Panc1 (cell line): Measurements from ENCODE around the gene C1orf116.

Experiments
- CTCF ChIP-seq: fragments of 450-650 bp; IDR thresholded peaks from 2 replicates; pipeline ENCODE4 v1.5.1; 2017; ENCODE audit warnings: mild to moderate bottlenecking
- POLR2AphosphoS5 ChIP-seq: IDR thresholded peaks from 2 replicates; pipeline ENCODE4 v1.6.1; 2012; ENCODE audit warnings: mild to moderate bottlenecking, low read depth, low read length, moderate library complexity
- SIN3A ChIP-seq: IDR thresholded peaks from 2 replicates; pipeline ENCODE4 v1.6.1; 2012; ENCODE audit warnings: low read depth, mild to moderate bottlenecking, low read length, moderate library complexity, borderline replicate concordance; ENCODE audit not compliant: insufficient read depth
- TF ChIP-seq, protein P1 (sequence below), 2 experiments: IDR thresholded peaks; 2 replicates each; pipeline ENCODE4 v1.6.1; 2011 to 2012; ENCODE audit warnings: low read depth in 2 of 2, control low read depth in 1 of 2, low read length in 1 of 2, mild to moderate bottlenecking in 1 of 2, moderate library complexity in 1 of 2; ENCODE audit not compliant: insufficient read depth in 1 of 2

GRCh38 chr1:207031632-207032264, 808 bp downstream of the C1orf116 start:
- no peak for TF ChIP-seq CTCF
- TF ChIP-seq POLR2AphosphoS5, result no peak
- TF ChIP-seq, protein P1, sequence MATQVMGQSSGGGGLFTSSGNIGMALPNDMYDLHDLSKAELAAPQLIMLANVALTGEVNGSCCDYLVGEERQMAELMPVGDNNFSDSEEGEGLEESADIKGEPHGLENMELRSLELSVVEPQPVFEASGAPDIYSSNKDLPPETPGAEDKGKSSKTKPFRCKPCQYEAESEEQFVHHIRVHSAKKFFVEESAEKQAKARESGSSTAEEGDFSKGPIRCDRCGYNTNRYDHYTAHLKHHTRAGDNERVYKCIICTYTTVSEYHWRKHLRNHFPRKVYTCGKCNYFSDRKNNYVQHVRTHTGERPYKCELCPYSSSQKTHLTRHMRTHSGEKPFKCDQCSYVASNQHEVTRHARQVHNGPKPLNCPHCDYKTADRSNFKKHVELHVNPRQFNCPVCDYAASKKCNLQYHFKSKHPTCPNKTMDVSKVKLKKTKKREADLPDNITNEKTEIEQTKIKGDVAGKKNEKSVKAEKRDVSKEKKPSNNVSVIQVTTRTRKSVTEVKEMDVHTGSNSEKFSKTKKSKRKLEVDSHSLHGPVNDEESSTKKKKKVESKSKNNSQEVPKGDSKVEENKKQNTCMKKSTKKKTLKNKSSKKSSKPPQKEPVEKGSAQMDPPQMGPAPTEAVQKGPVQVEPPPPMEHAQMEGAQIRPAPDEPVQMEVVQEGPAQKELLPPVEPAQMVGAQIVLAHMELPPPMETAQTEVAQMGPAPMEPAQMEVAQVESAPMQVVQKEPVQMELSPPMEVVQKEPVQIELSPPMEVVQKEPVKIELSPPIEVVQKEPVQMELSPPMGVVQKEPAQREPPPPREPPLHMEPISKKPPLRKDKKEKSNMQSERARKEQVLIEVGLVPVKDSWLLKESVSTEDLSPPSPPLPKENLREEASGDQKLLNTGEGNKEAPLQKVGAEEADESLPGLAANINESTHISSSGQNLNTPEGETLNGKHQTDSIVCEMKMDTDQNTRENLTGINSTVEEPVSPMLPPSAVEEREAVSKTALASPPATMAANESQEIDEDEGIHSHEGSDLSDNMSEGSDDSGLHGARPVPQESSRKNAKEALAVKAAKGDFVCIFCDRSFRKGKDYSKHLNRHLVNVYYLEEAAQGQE (IDR thresholded peaks at IDR 0.05; ENCODE audit: insufficient read depth in 1 of 2, low read depth in 2 of 2, low read length in 1 of 2), result no peak
- TF ChIP-seq SIN3A, result no peak
